Mesenchymal stem cell (in vitro differentiated cells and primary cell): ENCODE data around the gene MC1R.

Experiments used
- DNase-seq: peaks from one replicate; pipeline ENCODE4 v3.0.0-alpha.2; 2013
- H2AFZ ChIP-seq: one replicate; pipeline ENCODE4 v1.6.1; 2013; ENCODE audit warnings: low read depth, mild to moderate bottlenecking, control low read depth, inconsistent platforms, low read length, moderate library complexity
- H2AK5ac ChIP-seq: 2 replicates; pipeline ENCODE4 v1.6.1; 2013; ENCODE audit warnings: low read length, moderate library complexity, mild to moderate bottlenecking, inconsistent platforms; ENCODE audit not compliant: severe bottlenecking
- H2BK120ac ChIP-seq: one replicate; pipeline ENCODE4 v1.6.1; 2013; ENCODE audit warnings: low read depth, mild to moderate bottlenecking, inconsistent platforms, low read length, moderate library complexity
- H2BK12ac ChIP-seq, 2 experiments: one replicate each; pipeline ENCODE4 v1.6.1; 2013; ENCODE audit warnings: inconsistent platforms in 2 of 2, low read length in 2 of 2, mild to moderate bottlenecking in 2 of 2, moderate library complexity in 2 of 2, control low read depth in 1 of 2
- H2BK15ac ChIP-seq: one replicate; pipeline ENCODE4 v1.6.1; 2013; ENCODE audit warnings: mild to moderate bottlenecking, low read depth, inconsistent platforms; ENCODE audit not compliant: poor library complexity, severe bottlenecking
- H2BK5ac ChIP-seq: 2 replicates; pipeline ENCODE4 v1.6.1; 2013; ENCODE audit warnings: low read depth, mild to moderate bottlenecking, low read length, control low read depth, inconsistent platforms; ENCODE audit not compliant: poor library complexity, severe bottlenecking
- H3K14ac ChIP-seq, 2 experiments: one replicate each; pipeline ENCODE4 v1.6.1; 2013; ENCODE audit warnings: inconsistent platforms in 2 of 2, low read length in 2 of 2, control low read depth in 1 of 2, mild to moderate bottlenecking in 1 of 2, moderate library complexity in 1 of 2
- H3K18ac ChIP-seq, 2 experiments: one replicate each; pipeline ENCODE4 v1.6.1; 2013; ENCODE audit warnings: inconsistent platforms in 2 of 2, low read length in 2 of 2, control low read depth in 1 of 2, low read depth in 1 of 2, mild to moderate bottlenecking in 1 of 2
- H3K23ac ChIP-seq, 2 experiments: one replicate each; pipeline ENCODE4 v1.6.1; 2013; ENCODE audit warnings: inconsistent platforms in 2 of 2, low read length in 2 of 2, mild to moderate bottlenecking in 2 of 2, moderate library complexity in 2 of 2, control low read depth in 1 of 2
- H3K27ac ChIP-seq: 2 replicates; pipeline ENCODE4 v1.5.1; 2013; ENCODE audit warnings: mild to moderate bottlenecking, moderate library complexity, low read length, control low read depth, inconsistent platforms; ENCODE audit not compliant: poor library complexity, severe bottlenecking
- H3K27me3 ChIP-seq, 2 experiments: 2 replicates each; pipeline versions ENCODE4 v1.6.1 to v1.7.0; 2013; ENCODE audit warnings: low read length in 2 of 2, mild to moderate bottlenecking in 2 of 2, moderate library complexity in 2 of 2, control low read depth in 1 of 2, inconsistent platforms in 1 of 2; ENCODE audit not compliant: control insufficient read depth in 1 of 2, insufficient read depth in 1 of 2
- H3K36me3 ChIP-seq, 2 experiments: 2 replicates each; pipeline versions ENCODE4 v1.6.1 to v1.7.0; 2013; ENCODE audit warnings: low read length in 2 of 2, control low read depth in 1 of 2, inconsistent platforms in 1 of 2, low read depth in 1 of 2, mild to moderate bottlenecking in 1 of 2; ENCODE audit not compliant: insufficient read depth in 2 of 2, control insufficient read depth in 1 of 2
- H3K4ac ChIP-seq, 2 experiments: one replicate each; pipeline ENCODE4 v1.6.1; 2013; ENCODE audit warnings: inconsistent platforms in 2 of 2, low read length in 2 of 2, mild to moderate bottlenecking in 2 of 2, moderate library complexity in 2 of 2, control low read depth in 1 of 2, low read depth in 1 of 2
- H3K4me1 ChIP-seq: 2 replicates; pipeline ENCODE4 v1.6.1; 2013; ENCODE audit warnings: low read depth, low read length, control low read depth; ENCODE audit not compliant: control insufficient read depth, insufficient read depth
- H3K4me2 ChIP-seq: 2 replicates; pipeline ENCODE4 v1.6.1; 2013; ENCODE audit warnings: low read length, mild to moderate bottlenecking, inconsistent platforms; ENCODE audit not compliant: poor library complexity, severe bottlenecking
- H3K4me3 ChIP-seq, 2 experiments: 2 replicates each; pipeline versions ENCODE4 v1.5.1 to v1.7.0; 2013; ENCODE audit warnings: low read length in 2 of 2, mild to moderate bottlenecking in 2 of 2, control low read depth in 1 of 2, low read depth in 1 of 2; ENCODE audit not compliant: insufficient read depth in 1 of 2
- H3K79me1 ChIP-seq: replicated peaks from 2 replicates; pipeline ENCODE4 v1.6.1; 2013; ENCODE audit warnings: mild to moderate bottlenecking, control low read depth, low read length, inconsistent platforms; ENCODE audit not compliant: poor library complexity, severe bottlenecking
- H3K9ac ChIP-seq: 2 replicates; pipeline ENCODE4 v1.7.0; 2013; ENCODE audit warnings: mild to moderate bottlenecking, low read length, moderate library complexity
- H3K9me3 ChIP-seq: 2 replicates; pipeline ENCODE4 v1.7.0; 2013; ENCODE audit warnings: mild to moderate bottlenecking, low read length; ENCODE audit not compliant: control insufficient read depth
- H4K8ac ChIP-seq: one replicate; pipeline ENCODE4 v1.6.1; 2013; ENCODE audit warnings: inconsistent platforms, mild to moderate bottlenecking, low read length, moderate library complexity
- H4K91ac ChIP-seq: one replicate; pipeline ENCODE4 v1.6.1; 2013; ENCODE audit warnings: mild to moderate bottlenecking, low read length, inconsistent platforms
- WGBS: methylation state at CpG from one replicate; pipeline ENCODE4 v1.1.7; 2013; ENCODE audit warnings: mixed read lengths; 5-methylcytosine and 5-hydroxymethylcytosine counted together

MC1R gene

GRCh38 chr16:89962754-89963498, 44.3 kb downstream of the MC1R start:
- Histone ChIP-seq H2BK15ac (no peak overlapping the region), H4K91ac (no peak overlapping the region), H2AK5ac (no peak overlapping the region), H2BK12ac (no peak overlapping the region), H2BK5ac (no peak overlapping the region), H3K4me1 (peaks cover 2% of the 10 kb centered on the region), H4K8ac (no peak overlapping the region), H3K27ac (no peak overlapping the region), H3K9me3 (no peaks in the 10 kb centered on the region), H3K36me3 (peaks cover 50 to 79% of the 10 kb centered on the region in 2 experiments), H2BK120ac (no peak overlapping the region), H3K27me3 (no peaks in the 10 kb centered on the region), H3K9ac (no peak overlapping the region), H3K14ac (no peak overlapping the region), H3K4me2 (no peak overlapping the region), H3K23ac (no peak overlapping the region), H3K18ac (no peak overlapping the region), H3K79me1 (peaks cover 9% of the 10 kb centered on the region), H3K4ac (no peak overlapping the region), H3K4me3 (no peak overlapping the region), H2AFZ (no peak overlapping the region)
- no peak for DNase-seq
- 95% methylated on average over 26 of the region's 26 CpGs for WGBS

GRCh38 chr16:89964201-89964600, 45.5 kb downstream of the MC1R start:
- Histone ChIP-seq H3K27me3 (no peaks in the 10 kb centered on the region), H3K27ac (no peak overlapping the region), H3K36me3 (peaks cover 44 to 68% of the 10 kb centered on the region in 2 experiments), H2BK15ac (no peak overlapping the region), H4K8ac (no peak overlapping the region), H2AK5ac (no peak overlapping the region), H3K4me1 (peaks cover 2% of the 10 kb centered on the region), H2BK120ac (no peak overlapping the region), H3K4ac (no peak overlapping the region), H4K91ac (no peak overlapping the region), H3K79me1 (peaks cover 4% of the 10 kb centered on the region), H3K9me3 (no peaks in the 10 kb centered on the region), H3K4me2 (no peak overlapping the region), H3K23ac (no peak overlapping the region), H3K14ac (no peak overlapping the region), H3K18ac (no peak overlapping the region), H2AFZ (no peak overlapping the region), H3K4me3 (no peak overlapping the region), H2BK5ac (no peak overlapping the region), H2BK12ac (no peak overlapping the region), H3K9ac (no peak overlapping the region)
- 97% methylated on average over 25 of the region's 25 CpGs for WGBS
- no peak for DNase-seq

- H3K18ac ChIP-seq = no peak overlapping the region
- H2BK120ac ChIP-seq = no peak overlapping the region
- H2AFZ ChIP-seq = no peak overlapping the region
- H3K9me3 ChIP-seq = no peaks in the 10 kb centered on the region
- H3K4ac ChIP-seq = no peak overlapping the region
- H2BK12ac ChIP-seq = no peak overlapping the region
- H3K79me1 ChIP-seq = peaks cover 8% of the 10 kb centered on the region
- H3K4me1 ChIP-seq = peaks cover 2% of the 10 kb centered on the region
- no peak overlapping the region for H4K8ac ChIP-seq
- H3K23ac ChIP-seq = no peak overlapping the region
- DNase-seq = no peak
- H3K14ac ChIP-seq = no peak overlapping the region
- no peak overlapping the region for H3K4me2 ChIP-seq
- peaks cover 51 to 58% of the 10 kb centered on the region in 2 experiments for H3K36me3 ChIP-seq
- no peak overlapping the region for H2BK5ac ChIP-seq
- no peak overlapping the region for H4K91ac ChIP-seq
- WGBS = 93% methylated on average over 30 of the region's 30 CpGs
- no peak overlapping the region for H3K9ac ChIP-seq
- H2AK5ac ChIP-seq = no peak overlapping the region
- no peak overlapping the region for H3K4me3 ChIP-seq
- no peak overlapping the region for H3K27ac ChIP-seq
- no peak overlapping the region for H2BK15ac ChIP-seq
- H3K27me3 ChIP-seq = no peaks in the 10 kb centered on the region
Observed at GRCh38 chr16:89965447-89966225, 47.0 kb downstream of the MC1R start.

GRCh38 chr16:89966756-89967155, 48.1 kb downstream of the MC1R start:
- Histone ChIP-seq H2BK12ac (no peak overlapping the region), H3K23ac (no peak overlapping the region), H2AFZ (no peak overlapping the region), H4K91ac (no peak overlapping the region), H4K8ac (no peak overlapping the region), H3K9ac (no peak overlapping the region), H3K27me3 (no peaks in the 10 kb centered on the region), H3K18ac (no peak overlapping the region), H2AK5ac (no peak overlapping the region), H3K4me3 (no peak overlapping the region), H2BK15ac (no peak overlapping the region), H3K9me3 (no peaks in the 10 kb centered on the region), H2BK120ac (no peak overlapping the region), H2BK5ac (no peak overlapping the region), H3K4ac (no peak overlapping the region), H3K36me3 (peaks cover 45 to 48% of the 10 kb centered on the region in 2 experiments), H3K79me1 (peaks cover 17% of the 10 kb centered on the region), H3K14ac (no peak overlapping the region), H3K4me2 (no peak overlapping the region), H3K27ac (no peak overlapping the region), H3K4me1 (peaks cover 7% of the 10 kb centered on the region)
- WGBS = 84% methylated on average over 9 of the region's 9 CpGs
- no peak for DNase-seq
